Stomach smooth muscle (tissue), 2 donors: ENCODE data around the gene MIEF2.
"Not testable (repeated sequence)": the region's sequence is repeated elsewhere in the genome, so short reads cannot be mapped to it uniquely, and the experiment has no call there.

ENCODE experiments used
- H3K27ac ChIP-seq: one replicate; pipeline ENCODE4 v1.7.0; 2013; ENCODE audit warnings: mild to moderate bottlenecking, low read length, inconsistent platforms
- H3K27me3 ChIP-seq, 2 donors: one replicate each; pipeline ENCODE4 v1.7.0; 2013; ENCODE audit warnings: low read length in 2 of 2; ENCODE audit not compliant: insufficient read depth in 2 of 2, control insufficient read depth in 1 of 2
- H3K36me3 ChIP-seq, 2 donors: one replicate each; pipeline ENCODE4 v1.7.0; 2013; ENCODE audit warnings: low read length in 2 of 2; ENCODE audit not compliant: control insufficient read depth in 2 of 2, insufficient read depth in 2 of 2
- H3K4me1 ChIP-seq: one replicate; pipeline ENCODE4 v1.7.0; 2013; ENCODE audit warnings: low read length; ENCODE audit not compliant: control insufficient read depth, insufficient read depth
- H3K4me3 ChIP-seq, 2 donors: one replicate each; pipeline ENCODE4 v1.7.0; 2013; ENCODE audit warnings: low read length in 2 of 2
- H3K9ac ChIP-seq, 2 donors: one replicate each; pipeline ENCODE4 v1.7.0; 2013; ENCODE audit warnings: low read length in 2 of 2, mild to moderate bottlenecking in 1 of 2
- H3K9me3 ChIP-seq, 2 donors: one replicate each; pipeline ENCODE4 v1.7.0; 2013; ENCODE audit warnings: low read length in 2 of 2; ENCODE audit not compliant: control insufficient read depth in 2 of 2
- donor health status: healthy.
- donor health status: Pancreatic carcinoma.

MIEF2 gene

GRCh38 chr17:18260332-18261145, at the start of gene MIEF2:
TSS of gene MIEF2 (plus strand) at chr17:18260662. CDS start at chr17:18262721, 2,059 bp downstream.
- H3K27me3 ChIP-seq = no peaks in the 10 kb centered on the region
- H3K4me1 ChIP-seq = peaks cover 53% of the 10 kb centered on the region
- no peaks in the 10 kb centered on the region for H3K9me3 ChIP-seq
- peak within 1 kb of the TSS; percentile 65 to 84 for H3K9ac ChIP-seq
- peak within 1 kb of the TSS; percentile 85 to 90 for H3K4me3 ChIP-seq
- peak within 1 kb of the TSS; percentile 87 for H3K27ac ChIP-seq
- H3K36me3 ChIP-seq = peaks cover 27 to 31% of the 10 kb centered on the region in 2 donors

- Histone ChIP-seq H3K9ac (no peak overlapping the region), H3K9me3 (no peaks in the 10 kb centered on the region), H3K4me3 (no peak overlapping the region), H3K36me3 (peaks cover 16 to 20% of the 10 kb centered on the region in 2 donors), H3K27me3 (no peaks in the 10 kb centered on the region), H3K4me1 (no peaks in the 10 kb centered on the region), H3K27ac (no peak overlapping the region)
These were observed 46.7 kb upstream of the MIEF2 start for GRCh38 chr17:18213666-18214270.

- H3K27ac ChIP-seq, H3K4me3 ChIP-seq, H3K4me1 ChIP-seq, H3K9ac ChIP-seq, H3K36me3 ChIP-seq, H3K27me3 ChIP-seq, H3K9me3 ChIP-seq: not testable (repeated sequence)
These were observed 43.6 kb upstream of the MIEF2 start for GRCh38 chr17:18216906-18217305.

DNA sequence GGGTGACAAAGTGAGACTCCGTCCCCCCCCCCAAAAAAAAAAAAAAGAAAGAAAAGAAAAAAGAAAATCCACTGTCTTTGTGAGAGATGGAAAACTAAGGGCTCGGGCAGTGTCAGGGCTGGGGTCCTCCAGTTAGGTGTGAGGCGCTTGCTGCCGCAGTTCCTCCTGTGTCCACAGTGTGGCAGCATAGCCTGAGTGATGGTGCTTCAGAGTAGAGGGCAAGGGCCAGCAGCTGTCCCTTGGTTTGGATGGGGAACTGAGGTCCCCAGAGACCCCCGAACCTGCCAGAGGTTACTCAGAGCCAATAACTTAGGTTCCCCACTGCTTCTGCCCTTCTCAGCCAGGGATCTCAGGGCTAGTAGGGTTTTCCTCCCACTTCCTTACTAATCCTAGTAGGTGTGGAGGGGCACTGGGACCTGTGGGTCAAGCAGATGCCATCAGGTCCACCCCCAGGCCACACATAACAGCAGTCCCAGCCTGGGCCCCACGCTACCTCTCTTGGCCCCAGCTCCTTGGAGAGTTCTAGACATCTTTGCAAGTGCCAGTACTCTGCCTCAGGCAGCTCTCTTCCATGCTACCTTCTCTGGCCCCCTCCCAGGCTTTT, 42.9 kb upstream of the MIEF2 start:
- Histone ChIP-seq H3K9ac (no peak overlapping the region), H3K4me1 (peaks cover 5% of the 10 kb centered on the region), H3K36me3 (no peaks in the 10 kb centered on the region), H3K27ac (no peak overlapping the region), H3K4me3 (no peak overlapping the region), H3K9me3 (no peaks in the 10 kb centered on the region), H3K27me3 (no peaks in the 10 kb centered on the region)

DNA sequence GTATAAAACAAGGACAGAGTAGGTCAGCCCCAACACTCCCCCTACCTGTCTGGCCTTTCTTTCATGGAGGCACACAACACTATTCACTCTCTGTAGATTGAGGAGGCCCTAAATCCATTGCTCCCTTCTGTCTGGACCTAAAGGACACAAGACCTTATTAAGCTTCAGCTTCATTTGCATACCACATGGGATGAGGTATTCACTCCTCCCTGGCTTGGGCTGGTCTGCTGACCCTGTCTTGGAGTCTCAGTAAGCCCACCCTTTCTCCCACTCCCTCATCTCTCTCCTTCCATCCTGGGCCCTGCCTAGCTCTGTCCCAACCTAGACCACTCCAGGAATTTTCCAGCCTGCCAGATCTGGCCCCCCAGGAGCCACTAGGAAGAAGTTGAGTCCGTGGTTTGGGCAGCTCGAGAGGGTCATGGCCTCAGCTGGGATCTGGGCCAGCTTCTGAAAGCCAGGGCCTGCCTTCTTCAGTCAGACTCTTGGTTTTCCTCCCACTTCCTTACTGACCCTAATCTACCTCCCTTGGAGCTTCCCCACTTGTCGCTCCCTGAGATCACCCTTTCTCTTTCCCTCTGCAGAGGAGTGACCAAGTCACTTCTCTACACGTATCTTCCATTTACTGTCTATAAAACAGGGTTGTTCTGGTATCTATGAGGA, 41.6 kb upstream of the MIEF2 start:
- no peak overlapping the region for H3K4me3 ChIP-seq
- no peaks in the 10 kb centered on the region for H3K27me3 ChIP-seq
- no peaks in the 10 kb centered on the region for H3K9me3 ChIP-seq
- no peak overlapping the region for H3K9ac ChIP-seq
- no peaks in the 10 kb centered on the region for H3K36me3 ChIP-seq
- no peak overlapping the region for H3K27ac ChIP-seq
- H3K4me1 ChIP-seq = peaks cover 5% of the 10 kb centered on the region

- Histone ChIP-seq H3K27ac (no peak overlapping the region), H3K27me3 (no peaks in the 10 kb centered on the region), H3K9ac (peak overlapping the region in 1 of 2 donors; percentile 65), H3K36me3 (no peaks in the 10 kb centered on the region), H3K9me3 (no peaks in the 10 kb centered on the region), H3K4me3 (no peak overlapping the region), H3K4me1 (peaks cover 26% of the 10 kb centered on the region)
These were observed 36.4 kb upstream of the MIEF2 start for GRCh38 chr17:18224053-18224386.

- Histone ChIP-seq H3K4me1 (peaks cover 23% of the 10 kb centered on the region), H3K4me3 (peak overlapping the region; percentile 67 to 69), H3K36me3 (no peaks in the 10 kb centered on the region), H3K27me3 (no peaks in the 10 kb centered on the region), H3K27ac (no peak overlapping the region), H3K9ac (peak overlapping the region; percentile 55 to 65), H3K9me3 (no peaks in the 10 kb centered on the region)
These were observed 35.9 kb upstream of the MIEF2 start for GRCh38 chr17:18224387-18225120.

DNA sequence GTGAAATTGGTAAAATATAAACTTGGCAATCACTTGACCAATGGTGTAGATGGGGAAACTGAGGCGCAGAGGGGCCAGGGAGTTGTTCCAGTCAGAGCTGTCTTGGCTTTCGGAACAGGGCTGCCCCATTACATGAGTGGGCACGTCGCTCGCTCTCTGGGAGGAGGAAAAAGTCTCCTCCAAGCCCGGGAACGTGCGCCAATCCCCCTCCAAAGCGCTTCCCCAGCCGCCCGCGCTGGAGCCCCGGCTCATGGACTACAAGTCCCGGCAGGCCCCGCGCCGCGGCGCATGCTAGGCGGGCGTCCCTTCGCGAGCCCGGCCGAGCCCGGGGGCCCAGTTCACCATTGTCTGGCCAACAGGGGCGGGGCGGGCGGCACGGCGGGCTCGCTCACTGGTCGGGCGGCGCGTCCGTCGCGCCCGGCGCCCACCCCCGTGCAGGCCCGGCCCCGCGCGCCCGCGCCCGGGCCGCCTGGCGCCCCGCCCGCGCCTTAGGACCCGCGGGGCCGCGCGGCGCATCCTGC, 35.3 kb upstream of the MIEF2 start, which contains the start of gene LLGL1:
TSS of gene LLGL1 (plus strand) at position 515 of the 521 bp plus-strand sequence. CDS start 48 bp downstream, outside the sequence.
- Histone ChIP-seq H3K9ac (peak within 1 kb of the TSS; percentile 80 to 89), H3K4me1 (peaks cover 23% of the 10 kb centered on the region), H3K27me3 (no peaks in the 10 kb centered on the region), H3K9me3 (no peaks in the 10 kb centered on the region), H3K27ac (no peak within 1 kb of the TSS), H3K4me3 (peak within 1 kb of the TSS; percentile 84), H3K36me3 (no peaks in the 10 kb centered on the region)

DNA sequence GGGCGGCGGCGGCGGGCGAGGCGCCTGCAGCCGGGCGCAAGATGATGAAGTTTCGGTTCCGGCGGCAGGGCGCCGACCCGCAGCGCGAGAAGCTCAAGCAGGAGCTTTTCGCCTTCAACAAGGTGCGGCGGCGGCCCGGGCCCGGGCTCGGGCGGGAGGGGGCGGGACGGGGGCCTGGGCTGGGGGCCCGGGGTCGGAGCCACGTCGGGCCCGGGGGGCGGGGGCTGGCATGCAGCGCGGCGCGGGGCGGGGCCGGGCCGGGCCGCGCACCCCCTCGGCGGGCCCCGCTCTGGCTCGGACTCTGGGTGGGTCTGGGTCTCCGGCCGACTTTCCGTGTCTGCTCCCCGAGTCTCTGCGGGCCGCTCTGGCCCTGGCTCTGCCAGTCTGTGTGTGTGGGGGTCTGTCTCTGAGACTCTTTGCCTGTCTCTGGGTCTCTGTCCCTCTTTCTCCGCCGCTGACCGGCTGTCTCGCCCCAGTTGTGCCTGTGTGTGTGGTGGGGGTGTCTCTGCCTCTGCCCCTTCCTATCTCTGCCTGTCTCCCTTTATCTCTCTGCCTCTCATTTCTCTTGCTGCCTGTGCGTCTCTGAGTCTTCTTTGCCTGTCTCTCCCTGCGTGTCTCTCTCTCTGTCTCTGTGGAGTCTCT, 34.7 kb upstream of the MIEF2 start:
- no peaks in the 10 kb centered on the region for H3K36me3 ChIP-seq
- no peaks in the 10 kb centered on the region for H3K27me3 ChIP-seq
- H3K4me3 ChIP-seq = peak overlapping the region; percentile 84
- peaks cover 23% of the 10 kb centered on the region for H3K4me1 ChIP-seq
- no peak overlapping the region for H3K27ac ChIP-seq
- H3K9ac ChIP-seq = peak overlapping the region; percentile 80 to 89
- no peaks in the 10 kb centered on the region for H3K9me3 ChIP-seq
